Measurements from ENCODE around the gene EXOC3.
"Not testable (repeated sequence)": the region's sequence is repeated elsewhere in the genome, so short reads cannot be mapped to it uniquely, and the experiment has no call there.

Gene EXOC3

DNA sequence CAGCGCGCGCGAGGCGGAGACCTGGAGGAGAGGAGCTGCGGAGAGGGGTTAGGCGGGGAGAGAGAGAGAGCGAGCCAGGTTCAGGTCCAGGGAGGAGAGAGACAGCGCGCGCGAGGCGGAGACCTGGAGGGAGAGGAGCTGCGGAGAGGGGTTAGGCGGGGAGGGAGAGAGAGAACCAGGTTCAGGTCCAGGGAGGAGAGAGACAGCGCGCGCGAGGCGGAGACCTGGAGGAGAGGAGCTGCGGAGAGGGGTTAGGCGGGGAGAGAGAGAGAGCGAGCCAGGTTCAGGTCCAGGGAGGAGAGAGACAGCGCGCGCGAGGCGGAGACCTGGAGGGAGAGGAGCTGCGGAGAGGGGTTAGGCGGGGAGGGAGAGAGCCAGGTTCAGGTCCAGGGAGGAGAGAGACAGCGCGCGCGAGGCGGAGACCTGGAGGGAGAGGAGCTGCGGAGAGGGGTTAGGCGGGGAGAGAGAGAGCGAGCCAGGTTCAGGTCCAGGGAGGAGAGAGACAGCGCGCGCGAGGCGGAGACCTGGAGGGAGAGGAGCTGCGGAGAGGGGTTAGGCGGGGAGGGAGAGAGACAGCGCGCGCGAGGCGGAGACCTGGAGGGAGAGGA is 31.4 kb downstream of the EXOC3 start:
- not testable (repeated sequence) for DNase-seq (ENCODE audit: low spot score)

DNA sequence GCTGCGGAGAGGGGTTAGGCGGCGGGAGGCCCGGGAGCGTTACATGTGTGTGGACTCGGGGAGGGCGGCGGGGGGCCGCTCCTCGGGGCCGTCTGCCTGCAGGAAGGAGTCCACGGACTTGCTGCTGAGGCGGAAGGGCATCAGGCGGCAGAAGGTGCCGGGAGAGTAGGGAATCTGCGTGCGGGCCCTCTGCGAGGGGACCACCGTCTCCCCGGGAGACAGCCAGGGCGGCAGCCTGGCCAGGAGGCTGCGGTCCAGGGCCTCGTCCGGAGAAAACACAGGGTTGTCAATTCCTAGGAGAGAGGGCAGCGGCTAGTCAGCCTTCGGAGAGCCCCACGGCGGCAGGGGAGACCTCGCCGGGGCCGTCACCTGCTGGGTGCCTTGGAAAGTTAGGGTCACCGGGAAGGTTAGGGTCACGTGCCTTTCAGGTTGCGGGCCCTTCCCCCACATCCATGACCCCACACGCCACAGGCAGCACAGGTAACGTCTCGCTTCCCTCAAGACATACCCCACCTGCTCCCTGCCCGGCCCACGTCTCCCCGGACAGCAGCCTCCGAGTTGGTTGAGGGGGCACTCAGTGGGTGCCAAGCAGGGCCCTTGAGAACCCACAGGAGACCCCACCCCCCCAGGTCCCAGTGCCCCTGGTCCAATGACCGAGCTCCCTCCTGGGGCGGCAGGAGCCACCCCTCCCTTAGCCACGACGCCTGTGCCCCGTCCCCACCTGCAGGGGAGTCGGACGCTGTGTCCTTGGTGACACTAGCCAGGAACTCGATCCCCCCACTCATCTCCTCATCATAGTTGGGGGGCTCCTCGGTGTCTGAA is 32.1 kb downstream of the EXOC3 start:
- no peak for DNase-seq (ENCODE audit: low spot score)

DNA sequence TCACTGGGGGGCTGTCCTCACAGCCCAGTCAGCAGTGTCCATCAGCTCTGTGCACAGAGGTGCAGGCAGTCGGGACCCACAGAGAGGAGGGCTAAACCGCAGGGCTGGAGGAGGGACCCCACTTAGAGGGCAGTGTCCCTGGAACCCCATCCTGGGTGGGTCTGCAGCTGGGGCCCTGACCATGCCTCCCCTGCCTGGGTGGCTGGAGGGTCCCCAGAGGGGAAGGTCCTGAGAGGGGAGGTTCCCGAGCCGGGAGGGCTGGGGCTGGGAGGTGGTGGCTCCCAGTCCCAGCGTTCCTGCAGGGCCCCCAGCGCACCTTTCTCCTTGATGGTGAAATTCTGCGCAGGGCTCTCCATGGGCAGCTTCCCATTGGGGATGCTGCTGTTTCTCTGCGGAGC is 32.7 kb downstream of the EXOC3 start:
- DNase-seq (ENCODE audit: low spot score) = no peak

DNA sequence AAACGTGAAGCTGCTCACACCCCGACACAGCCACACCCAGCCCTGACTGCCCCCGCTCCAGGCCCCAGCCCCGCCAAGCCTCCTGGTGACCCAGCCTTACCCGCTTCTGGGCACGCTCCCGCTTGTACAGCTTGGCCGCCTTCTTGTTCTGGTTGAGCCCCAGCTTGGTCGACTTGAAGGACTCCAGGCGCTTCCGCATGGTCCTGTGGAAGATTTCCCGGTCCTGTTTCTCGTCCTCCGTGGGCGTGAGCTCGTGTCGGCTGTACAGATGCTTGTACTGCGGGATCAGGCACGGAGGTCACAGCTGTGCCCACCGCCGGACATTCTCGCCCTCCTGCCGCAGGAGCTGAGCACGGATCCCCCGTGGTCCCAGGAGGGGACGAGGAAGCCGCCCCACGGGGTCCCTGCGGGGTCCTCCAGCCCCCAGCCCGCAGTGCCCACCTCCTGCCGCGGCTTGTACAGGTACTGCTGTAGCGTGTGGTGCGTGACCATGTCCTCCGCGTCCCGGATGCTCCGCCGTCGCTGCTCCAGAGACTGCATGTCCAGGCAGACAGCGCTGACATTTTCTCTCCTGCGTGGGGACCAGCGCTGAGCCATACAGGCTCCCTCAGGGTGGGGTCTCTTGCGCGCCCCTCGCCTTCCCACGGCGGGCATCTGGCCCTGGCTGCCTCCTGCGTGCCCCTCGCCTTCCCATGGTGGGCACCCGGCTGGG is 33.3 kb downstream of the EXOC3 start:
- DNase-seq (ENCODE audit: low spot score) = no peak

DNA sequence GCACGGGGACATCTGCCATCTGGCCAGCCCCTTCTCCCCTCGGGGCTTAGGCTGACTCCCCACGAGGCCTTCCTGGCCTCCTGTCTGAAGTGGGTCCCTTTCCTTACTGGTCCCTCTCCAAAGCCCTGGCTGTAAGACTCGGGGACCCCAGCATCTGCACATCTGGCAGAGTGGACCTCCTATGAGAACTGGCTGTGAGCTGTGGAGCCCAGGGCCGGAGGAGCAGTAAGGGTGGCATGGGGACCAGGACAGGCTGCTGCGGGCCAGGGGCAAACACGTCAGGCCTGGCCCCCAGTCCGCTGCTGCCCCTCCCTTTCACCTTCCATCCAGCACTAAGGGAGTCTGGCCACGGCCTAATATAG is 33.8 kb downstream of the EXOC3 start:
- no peak for DNase-seq (ENCODE audit: low spot score)

DNA sequence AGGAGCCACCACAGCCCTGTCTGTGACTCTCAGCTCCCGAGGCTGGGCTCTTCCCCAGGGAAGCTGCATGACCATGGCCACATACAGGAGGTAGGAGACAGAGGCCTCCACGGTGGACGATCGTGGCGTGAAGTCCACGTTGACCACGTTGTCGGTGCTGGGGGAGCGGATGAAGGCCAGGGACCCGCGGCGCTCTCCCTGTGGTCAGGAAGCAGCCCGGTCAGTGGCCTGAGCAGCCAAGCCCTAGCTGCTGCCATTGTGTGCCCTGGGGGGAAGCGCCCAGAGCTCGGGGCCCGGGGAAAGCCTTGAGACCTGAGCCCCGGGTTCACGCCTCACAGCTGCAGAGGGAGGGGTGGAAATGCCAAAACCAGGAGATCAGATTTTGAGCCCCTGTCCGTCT is 34.3 kb downstream of the EXOC3 start:
- no peak for DNase-seq (ENCODE audit: low spot score)

DNA sequence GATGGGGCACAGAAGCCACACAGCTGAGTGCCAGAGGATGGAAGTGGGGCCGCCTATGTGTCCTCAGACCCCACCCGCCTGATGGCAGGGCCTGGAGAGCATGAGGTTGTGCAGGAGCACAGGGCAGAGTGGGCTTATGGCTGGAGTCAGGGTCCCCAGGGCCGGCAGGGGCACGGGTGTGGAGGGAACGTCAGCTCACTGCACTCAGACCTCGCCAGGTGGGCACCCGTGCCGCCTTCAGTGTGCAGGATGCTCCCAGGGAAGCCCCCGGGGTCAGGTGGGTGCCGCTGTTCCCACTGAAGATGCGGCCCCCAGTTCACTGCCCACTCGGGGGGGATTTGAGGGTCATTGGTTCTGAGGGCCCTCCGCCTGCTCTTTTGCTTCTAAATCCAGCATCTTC is 34.9 kb downstream of the EXOC3 start:
- DNase-seq (ENCODE audit: low spot score) = no peak

DNA sequence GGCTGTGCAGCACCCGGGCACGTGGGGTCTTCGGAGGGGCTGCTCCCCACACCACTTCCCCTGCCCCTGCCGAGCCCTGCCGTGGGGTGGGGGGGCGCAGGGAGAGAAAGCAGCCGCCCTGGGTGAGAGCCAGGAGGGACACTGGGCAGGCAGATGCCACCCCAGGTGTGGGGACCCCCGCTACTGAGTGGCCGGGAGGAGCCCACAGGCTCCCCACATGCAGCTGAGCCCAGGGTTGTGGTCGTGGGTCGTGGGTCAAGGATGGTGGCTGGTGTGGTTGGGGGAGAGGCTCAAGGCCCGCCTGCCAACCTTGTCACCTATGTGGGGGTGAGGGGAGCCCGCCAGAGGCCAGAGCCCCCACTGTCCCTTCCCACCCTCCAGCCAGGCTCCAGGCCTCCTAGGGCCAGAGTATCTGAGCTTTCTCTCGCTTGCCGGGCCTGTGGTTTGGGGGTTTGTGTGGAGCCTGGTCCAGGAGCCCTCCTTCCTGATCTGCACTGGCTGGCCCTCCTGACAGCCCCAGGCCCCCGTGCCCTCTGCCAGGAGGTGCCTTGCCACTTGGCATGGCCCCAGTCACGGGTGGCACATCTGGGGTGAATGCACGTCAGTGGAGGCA is 35.5 kb downstream of the EXOC3 start:
- no peak for DNase-seq (ENCODE audit: low spot score)

DNA sequence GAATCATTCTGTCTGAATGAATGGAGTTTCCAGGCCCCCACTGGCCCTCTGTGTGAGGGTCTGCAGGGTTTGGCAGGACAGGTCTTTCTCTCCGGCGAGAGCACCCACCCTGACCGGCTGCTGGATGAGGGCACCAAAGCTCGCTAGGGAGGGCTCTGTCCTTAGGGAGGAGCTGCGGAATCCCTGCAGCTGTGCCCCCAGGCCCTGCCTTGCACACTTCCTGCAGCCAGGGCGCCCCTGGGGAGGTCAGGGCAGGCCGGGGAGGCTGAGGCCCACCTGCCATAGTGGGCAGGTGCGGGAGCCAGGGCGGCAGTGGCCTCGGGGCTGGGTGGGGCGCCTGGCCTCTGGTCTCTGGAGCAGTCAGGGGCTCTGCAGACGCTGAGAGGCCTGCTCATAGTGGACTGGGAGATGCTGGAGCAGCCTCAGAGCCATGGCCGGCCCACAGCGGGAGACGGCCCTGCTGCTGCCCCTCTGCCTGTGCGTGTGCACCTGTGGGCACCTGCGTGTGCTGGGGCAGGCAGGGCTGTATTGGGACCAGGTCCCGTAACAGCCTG is 36.1 kb downstream of the EXOC3 start:
- DNase-seq (ENCODE audit: low spot score) = no peak

DNA sequence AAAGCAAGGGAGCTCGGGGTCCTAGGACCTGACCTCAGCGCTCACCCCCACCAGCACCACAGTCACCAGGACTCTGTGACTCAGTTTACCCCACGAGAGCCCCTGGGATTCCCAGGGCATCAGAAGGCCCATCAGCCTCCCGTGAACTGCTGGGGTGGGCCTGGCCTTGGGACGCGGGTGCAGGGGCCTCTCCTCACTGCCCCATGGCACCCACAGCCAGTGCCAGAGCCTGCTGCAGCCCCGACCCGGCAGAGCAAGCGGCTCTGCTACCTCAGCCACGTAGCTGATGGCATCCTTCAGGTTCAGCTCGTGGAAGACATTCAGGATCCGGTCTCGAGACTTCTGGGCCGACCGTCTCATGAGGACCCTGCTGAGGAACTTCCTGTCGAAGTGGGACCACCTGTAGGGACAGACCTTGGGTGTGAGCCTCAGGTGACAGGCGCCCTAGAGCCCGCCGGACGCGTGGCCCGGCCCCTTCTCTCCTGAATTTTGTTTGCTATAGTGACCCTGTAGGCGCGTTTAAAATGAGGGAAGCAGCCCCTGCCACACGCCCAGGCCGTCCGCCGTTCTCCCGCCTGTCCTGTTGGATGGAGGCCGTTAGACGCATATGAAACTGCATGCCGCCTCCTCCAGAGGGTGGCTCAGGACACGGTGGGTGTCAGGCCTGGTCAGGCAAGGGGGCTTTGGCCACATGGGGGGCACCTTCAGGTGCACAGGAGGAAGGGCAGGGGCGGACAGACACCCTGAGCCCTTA is 36.8 kb downstream of the EXOC3 start:
- no peak for DNase-seq (ENCODE audit: low spot score)

DNA sequence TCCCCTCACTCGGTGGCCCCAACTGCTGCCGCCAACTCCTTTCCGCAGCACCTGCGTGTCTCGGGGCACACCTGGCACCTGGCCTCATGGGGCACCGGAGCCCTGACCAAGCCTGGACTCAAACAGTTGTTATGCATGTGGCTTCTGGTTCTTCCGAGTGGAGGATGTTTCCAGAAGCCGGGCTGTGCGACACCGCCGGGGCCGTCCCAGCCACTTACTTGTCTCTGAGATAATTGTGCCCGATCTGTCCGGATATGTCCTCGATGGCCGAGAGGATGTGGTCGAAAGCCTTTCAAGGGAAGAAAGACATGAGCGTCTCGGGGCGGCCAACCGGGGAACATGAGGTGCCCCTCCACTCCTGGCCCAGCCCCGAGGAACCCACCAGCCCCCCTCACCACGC is 38.4 kb downstream of the EXOC3 start:
- DNase-seq (ENCODE audit: low spot score) = no peak

DNA sequence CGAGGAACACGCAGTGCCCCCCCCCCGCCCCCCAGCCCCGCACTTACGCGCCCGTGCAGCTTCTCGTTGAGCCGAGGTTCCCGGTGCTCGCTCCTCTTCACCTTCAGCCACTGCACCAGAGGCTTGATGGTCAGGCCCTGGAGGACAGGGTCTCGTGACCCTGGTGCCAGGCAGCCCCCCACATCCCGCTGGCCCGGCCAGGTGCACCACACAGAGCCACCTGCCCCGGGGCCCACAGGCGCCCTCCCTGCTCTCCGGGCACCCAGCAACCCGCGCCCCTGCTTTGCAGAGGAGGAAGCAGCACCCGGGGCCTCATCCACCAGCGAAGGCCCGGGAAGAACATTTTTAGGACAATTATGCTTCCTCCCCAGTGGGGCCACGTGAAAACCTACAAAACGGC is 39.0 kb downstream of the EXOC3 start:
- no peak for DNase-seq (ENCODE audit: low spot score)

DNA sequence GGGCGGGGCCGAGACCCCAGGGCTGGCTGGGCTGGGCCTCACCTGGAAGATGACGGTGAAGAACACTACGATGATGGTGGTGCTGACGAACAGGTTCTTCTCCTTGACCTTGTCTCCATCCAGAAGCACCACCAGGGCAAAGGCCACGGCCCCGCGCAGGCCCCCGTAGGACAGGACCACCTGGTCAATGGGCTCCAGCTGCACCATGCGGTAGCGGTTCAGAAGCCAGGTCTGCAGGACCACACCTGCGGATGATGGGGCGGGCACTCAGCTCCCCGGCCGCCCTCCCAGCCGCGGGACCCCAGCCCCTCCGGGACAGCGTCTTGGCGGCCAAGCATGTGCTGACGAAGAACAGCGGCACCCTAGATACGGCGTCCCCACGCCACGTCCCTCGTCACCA is 39.5 kb downstream of the EXOC3 start:
- no peak for DNase-seq (ENCODE audit: low spot score)

DNA sequence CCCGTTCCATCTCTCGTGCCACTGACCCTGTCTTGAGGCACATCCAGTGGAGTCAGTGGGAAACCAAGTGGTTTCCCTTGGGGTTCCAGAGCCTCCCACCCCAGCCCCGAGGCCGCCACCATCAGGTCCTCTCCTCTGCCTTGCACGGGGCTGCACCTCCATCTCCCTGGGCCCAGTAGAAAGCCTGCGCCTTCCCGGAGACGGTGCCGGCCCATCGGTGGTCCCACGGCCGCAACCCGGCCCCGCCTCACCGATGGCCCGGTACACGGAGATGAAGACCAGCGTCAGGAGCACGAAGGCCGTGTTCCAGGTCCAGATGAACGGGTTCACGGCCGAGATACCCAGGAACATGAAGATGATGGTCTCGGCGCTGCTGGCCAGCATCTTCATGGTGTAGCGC is 40.0 kb downstream of the EXOC3 start:
- DNase-seq (ENCODE audit: low spot score) = no peak

DNA sequence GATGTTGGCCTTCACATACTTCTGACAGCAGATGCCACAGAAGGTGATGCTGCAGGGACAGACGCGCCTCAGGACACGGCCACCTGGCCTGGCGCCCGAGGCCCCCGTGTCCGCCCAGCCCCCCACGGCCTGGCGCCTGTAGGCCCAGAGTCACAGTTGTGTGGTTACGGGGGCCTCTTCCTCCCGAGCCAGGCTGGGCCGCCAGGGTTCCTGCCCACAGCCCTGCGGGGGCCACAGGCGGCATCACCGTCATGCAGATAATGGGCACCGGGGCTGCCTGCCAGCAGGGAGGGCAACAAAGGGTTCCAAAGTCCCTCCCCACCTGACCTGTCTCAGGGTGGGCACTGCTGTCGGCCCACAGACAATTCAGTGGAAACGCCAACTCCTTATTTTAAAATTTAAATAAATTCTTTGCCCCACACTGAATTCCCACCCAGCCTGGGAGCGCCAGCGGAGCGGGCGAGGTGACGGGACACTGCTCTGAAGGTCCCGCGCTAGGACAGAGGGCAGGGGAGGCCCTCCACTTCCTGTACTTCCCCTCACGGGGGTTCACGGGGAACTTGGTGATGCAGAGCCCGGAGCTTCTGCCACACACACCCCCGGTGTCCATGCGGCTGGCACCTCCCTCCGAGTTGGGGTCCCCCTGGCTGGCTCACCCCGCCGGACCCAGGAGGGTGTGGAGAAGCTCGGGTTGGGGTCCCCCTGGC is 40.6 kb downstream of the EXOC3 start:
- no peak for DNase-seq (ENCODE audit: low spot score)

DNA sequence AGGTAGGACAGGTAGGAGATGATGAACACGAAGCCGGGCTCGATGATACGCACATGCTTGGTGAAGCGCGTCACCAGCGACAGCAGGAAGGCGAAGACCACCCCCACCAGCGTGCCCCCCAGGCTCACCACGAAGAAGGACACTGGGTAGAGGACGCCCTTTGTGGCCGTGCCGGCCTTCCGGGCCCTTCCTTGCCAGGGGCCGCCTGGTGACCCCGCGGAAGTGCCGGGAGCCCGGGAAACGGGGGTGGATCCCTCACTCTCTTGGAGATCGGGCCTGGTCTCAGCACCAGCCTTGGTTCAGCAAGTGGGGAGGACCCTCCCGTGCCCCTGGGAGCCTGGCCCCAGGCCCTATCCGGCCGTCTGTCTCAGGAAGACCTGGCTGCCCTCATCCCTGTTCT is 41.6 kb downstream of the EXOC3 start:
- no peak for DNase-seq (ENCODE audit: low spot score)

DNA sequence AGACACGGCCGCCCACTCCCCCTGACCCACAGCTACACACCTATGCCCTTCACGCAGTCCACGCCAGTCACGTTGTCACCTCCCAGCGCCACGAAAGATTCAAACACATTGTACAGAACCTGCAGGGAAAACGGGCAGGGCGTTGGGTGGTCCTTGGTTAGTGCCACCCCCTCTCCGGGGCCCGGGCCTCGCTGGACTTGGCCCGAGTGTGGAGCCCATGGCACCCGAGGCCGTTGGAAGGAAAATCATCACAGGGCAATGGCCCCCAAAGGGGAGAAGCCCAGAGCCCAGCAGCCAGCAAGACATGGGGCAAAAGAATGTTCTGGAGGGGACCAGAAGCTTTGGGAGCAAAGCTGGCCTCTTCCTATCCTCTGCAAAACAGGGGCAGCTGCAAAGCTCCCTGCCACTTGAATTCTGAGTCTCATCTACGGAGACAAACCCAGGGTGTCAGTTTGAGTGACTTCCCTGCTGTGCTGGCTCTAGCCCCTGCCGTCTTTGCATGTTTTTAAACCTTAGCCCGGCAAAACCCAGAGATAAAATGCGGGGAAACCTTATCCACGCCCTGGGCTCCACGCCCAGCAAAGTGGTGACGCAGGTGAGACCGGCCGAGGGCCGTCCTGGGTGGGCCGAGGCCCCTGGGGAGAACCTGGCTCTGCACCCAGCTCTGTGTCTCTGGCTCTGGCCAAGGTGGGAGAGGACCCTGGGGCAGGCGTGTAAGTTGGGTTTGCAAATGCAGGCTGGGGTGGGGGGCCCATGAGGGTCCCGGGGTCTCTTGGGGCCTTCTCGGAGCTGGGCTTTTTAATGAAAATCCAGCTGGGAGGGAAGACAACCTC is 42.4 kb downstream of the EXOC3 start:
- no peak for DNase-seq (ENCODE audit: low spot score)

DNA sequence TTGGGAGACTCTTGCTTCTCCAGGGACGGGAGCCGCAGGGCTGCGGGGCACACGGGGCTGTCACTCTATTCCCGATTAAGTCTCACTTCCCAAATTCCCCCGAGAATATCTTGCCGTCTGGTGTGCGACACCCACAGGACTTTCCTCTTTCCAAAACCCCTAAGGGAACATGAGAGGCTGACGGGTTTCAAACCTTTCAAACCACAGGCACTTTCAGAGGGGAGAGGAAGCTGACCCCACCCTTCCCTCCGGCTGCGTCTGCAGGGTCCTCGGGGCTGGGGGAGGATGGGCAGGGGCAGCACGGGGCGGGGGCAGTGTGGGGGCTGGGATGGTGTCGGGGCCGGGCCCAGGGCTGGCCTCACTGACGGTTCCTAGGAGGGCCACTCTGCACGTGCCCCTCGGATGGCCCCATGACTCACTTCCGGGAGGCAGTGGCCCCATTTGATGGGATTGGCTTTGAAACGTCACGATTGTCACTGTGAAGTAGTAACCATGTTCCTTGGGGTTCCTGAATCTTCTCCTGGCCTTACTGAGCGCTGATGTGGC is 43.0 kb downstream of the EXOC3 start:
- DNase-seq (ENCODE audit: low spot score) = no peak

DNA sequence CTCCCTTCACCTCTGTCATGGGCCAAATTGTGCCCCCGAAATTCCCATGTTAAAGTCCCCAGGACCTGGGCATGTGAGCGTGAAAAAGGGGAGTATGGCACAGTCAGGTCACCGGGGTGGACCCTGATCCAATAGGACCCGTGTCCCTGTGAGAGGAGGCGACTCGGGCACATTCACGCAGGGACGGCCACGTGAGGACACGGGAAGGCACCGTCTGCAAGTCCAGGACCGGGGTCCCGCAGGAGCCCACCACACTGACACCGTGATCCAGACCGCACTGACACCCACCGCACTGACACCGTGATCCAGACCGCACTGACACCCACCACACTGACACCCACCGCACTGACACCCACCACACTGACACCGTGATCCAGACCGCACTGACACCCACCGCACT is 43.6 kb downstream of the EXOC3 start:
- DNase-seq (ENCODE audit: low spot score) = not testable (repeated sequence)

DNA sequence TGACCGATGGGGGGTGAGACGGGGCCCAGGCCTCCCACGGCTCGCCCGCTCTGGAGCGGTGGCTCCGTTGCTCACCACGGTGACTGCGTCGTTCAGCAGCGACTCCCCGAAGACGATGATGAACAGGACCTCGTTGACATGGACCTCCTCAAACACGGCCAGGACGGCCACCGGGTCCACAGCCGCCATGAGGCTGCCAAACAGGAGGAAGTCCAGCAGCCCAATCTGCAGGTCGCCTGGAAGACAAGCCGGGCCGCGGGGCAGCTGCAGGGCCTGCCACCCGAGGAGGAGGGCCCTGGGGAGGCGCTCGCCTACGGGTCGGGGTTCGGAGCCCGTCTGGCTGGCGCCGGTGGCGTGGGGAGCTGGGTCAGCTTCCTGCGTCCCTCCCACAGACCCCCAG is 45.3 kb downstream of the EXOC3 start:
- no peak for DNase-seq (ENCODE audit: low spot score)

Measured in hematopoietic multipotent progenitor cell treated with erythropoietin and hydrocortisone succinate and interleukin-3 and kit ligand, for 17 days (in vitro differentiated cells).